ENCODE measurements around the gene PASD1.
"Not testable (repeated sequence)": the region's sequence is repeated elsewhere in the genome, so short reads cannot be mapped to it uniquely, and the experiment has no call there.

Gene PASD1

GRCh38 chrX:151631822-151632221 lies 68.3 kb downstream of the PASD1 start:
- no peak for DNase-seq

- DNase-seq = no peak
These were observed 69.7 kb downstream of the PASD1 start for GRCh38 chrX:151633157-151633556.

- DNase-seq = no peak
These were observed 71.5 kb downstream of the PASD1 start for GRCh38 chrX:151634937-151635336.

GRCh38 chrX:151641564-151641963 lies 78.1 kb downstream of the PASD1 start:
- DNase-seq = no peak

- DNase-seq = no peak
These were observed 111.8 kb downstream of the PASD1 start for GRCh38 chrX:151675121-151675746.

GRCh38 chrX:151676196-151676595 lies 112.7 kb downstream of the PASD1 start:
- no peak for DNase-seq

GRCh38 chrX:151679798-151680402 lies 116.4 kb downstream of the PASD1 start:
- DNase-seq = no peak

- DNase-seq = peak; percentile 53
These were observed 117.3 kb downstream of the PASD1 start for GRCh38 chrX:151680805-151681204.

GRCh38 chrX:151687635-151688034 lies 124.2 kb downstream of the PASD1 start:
- no peak for DNase-seq

- no peak for DNase-seq
These were observed 125.2 kb downstream of the PASD1 start for GRCh38 chrX:151688695-151689094.

GRCh38 chrX:151692825-151693224 lies 129.3 kb downstream of the PASD1 start:
- DNase-seq = no peak

GRCh38 chrX:151694121-151694520 lies 130.6 kb downstream of the PASD1 start:
- DNase-seq = no peak

GRCh38 chrX:151694661-151695582 lies 131.4 kb downstream of the PASD1 start, which contains the start of gene PRRG3:
PRRG3 (plus strand) TSS chrX:151695458; CDS start chrX:151698815, 3,357 bp downstream.
- no peak for DNase-seq

- DNase-seq = no peak
These were observed 132.3 kb downstream of the PASD1 start for GRCh38 chrX:151695583-151696340.

- not testable (repeated sequence) for DNase-seq
These were observed 133.6 kb downstream of the PASD1 start for GRCh38 chrX:151697082-151697481.

- DNase-seq = no peak
These were observed 134.0 kb downstream of the PASD1 start for GRCh38 chrX:151697522-151697921.

GRCh38 chrX:151698485-151698884 lies 135.0 kb downstream of the PASD1 start:
- DNase-seq = no peak

GRCh38 chrX:151699746-151700145 lies 136.3 kb downstream of the PASD1 start:
- no peak for DNase-seq

- DNase-seq = no peak
These were observed 137.1 kb downstream of the PASD1 start for GRCh38 chrX:151700581-151700980.

GRCh38 chrX:151701071-151701470 lies 137.6 kb downstream of the PASD1 start:
- no peak for DNase-seq

- no peak for DNase-seq
These were observed 138.1 kb downstream of the PASD1 start for GRCh38 chrX:151701531-151701930.

GRCh38 chrX:151702026-151702714 lies 138.7 kb downstream of the PASD1 start:
- no peak for DNase-seq

Data from CD4-positive, alpha-beta T cell treated with Interleukin-10 for 1 hour (primary cell).